ENCODE data around the gene ACADM.

DNA sequence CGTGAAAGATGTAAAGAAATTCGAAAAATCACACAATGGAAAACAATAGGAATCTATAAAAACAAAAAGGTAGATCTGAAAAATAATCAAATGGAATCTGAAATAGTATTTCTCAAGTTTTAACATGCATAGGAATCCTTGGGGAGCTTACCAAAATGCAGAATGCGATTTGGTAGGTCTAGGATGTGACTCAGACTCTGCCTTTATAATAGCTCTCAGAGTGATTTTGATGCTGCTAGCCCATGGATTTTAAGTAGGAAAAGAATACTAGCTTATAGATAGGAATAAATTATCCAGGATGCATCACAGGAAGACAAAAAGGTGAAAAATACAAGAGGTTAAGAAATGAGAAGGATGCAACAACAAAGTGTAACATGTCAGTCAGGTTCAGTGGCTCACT is 47.5 kb downstream of the ACADM start:
- TF ChIP-seq, protein P1, sequence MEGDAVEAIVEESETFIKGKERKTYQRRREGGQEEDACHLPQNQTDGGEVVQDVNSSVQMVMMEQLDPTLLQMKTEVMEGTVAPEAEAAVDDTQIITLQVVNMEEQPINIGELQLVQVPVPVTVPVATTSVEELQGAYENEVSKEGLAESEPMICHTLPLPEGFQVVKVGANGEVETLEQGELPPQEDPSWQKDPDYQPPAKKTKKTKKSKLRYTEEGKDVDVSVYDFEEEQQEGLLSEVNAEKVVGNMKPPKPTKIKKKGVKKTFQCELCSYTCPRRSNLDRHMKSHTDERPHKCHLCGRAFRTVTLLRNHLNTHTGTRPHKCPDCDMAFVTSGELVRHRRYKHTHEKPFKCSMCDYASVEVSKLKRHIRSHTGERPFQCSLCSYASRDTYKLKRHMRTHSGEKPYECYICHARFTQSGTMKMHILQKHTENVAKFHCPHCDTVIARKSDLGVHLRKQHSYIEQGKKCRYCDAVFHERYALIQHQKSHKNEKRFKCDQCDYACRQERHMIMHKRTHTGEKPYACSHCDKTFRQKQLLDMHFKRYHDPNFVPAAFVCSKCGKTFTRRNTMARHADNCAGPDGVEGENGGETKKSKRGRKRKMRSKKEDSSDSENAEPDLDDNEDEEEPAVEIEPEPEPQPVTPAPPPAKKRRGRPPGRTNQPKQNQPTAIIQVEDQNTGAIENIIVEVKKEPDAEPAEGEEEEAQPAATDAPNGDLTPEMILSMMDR (IDR thresholded peaks at IDR 0.05) = no peak
- no peak for TF ChIP-seq POLR2A (IDR thresholded peaks at IDR 0.05)

Measured in stomach (tissue), 4 donors.